ENCODE measurements around the gene RSBN1L. TPM values are rescaled to one million over a fixed set of nuclear protein-coding genes. Genes with fewer than 3 reads are reported as not detected.
A peak's percentile ranks its signal among the peaks of the same experiment; 100 is the strongest.

Gene RSBN1L
- total RNA-seq, 1 donor from 2014 or later: 11.3 TPM

DNA sequence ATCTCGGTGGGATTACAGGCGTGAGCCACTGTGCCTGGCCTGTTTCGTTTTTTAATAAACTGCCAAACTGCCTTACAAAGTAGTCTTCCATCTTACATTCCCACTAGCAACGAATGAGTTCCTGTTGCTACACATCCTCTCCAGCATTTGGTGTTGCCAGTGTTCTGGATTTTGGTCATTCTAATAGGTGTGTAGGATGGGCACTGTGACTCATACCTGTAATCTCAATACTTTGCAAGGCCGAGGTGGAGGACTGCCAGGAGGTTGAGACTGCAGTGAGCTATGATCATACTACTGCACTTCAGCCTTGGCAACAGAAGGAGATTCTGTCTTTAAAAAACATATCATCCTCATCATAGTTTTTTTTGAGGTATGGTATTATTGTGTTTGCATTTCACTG is 21.4 kb upstream of the RSBN1L start:
- Histone ChIP-seq H3K9me3 (no peaks in the 10 kb centered on the region), H3K36me3 (no peaks in the 10 kb centered on the region), H3K27me3 (no peaks in the 10 kb centered on the region), H3K4me3 (no peak overlapping the region), H3K4me1 (no peaks in the 10 kb centered on the region), H3K27ac (no peak overlapping the region)
- DNase-seq (ENCODE audit: extremely low spot score in 2 of 2): no peak
- intact Hi-C loops (cut with DNase I): no loop called here
- TF ChIP-seq POLR2A (IDR thresholded peaks at IDR 0.05): no peak
- TF ChIP-seq, protein P1, sequence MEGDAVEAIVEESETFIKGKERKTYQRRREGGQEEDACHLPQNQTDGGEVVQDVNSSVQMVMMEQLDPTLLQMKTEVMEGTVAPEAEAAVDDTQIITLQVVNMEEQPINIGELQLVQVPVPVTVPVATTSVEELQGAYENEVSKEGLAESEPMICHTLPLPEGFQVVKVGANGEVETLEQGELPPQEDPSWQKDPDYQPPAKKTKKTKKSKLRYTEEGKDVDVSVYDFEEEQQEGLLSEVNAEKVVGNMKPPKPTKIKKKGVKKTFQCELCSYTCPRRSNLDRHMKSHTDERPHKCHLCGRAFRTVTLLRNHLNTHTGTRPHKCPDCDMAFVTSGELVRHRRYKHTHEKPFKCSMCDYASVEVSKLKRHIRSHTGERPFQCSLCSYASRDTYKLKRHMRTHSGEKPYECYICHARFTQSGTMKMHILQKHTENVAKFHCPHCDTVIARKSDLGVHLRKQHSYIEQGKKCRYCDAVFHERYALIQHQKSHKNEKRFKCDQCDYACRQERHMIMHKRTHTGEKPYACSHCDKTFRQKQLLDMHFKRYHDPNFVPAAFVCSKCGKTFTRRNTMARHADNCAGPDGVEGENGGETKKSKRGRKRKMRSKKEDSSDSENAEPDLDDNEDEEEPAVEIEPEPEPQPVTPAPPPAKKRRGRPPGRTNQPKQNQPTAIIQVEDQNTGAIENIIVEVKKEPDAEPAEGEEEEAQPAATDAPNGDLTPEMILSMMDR (IDR thresholded peaks at IDR 0.05): no peak
- no peak for TF ChIP-seq POLR2AphosphoS5 (IDR thresholded peaks at IDR 0.05; ENCODE audit: insufficient read depth in 1 of 2, low read depth in 1 of 2)

DNA sequence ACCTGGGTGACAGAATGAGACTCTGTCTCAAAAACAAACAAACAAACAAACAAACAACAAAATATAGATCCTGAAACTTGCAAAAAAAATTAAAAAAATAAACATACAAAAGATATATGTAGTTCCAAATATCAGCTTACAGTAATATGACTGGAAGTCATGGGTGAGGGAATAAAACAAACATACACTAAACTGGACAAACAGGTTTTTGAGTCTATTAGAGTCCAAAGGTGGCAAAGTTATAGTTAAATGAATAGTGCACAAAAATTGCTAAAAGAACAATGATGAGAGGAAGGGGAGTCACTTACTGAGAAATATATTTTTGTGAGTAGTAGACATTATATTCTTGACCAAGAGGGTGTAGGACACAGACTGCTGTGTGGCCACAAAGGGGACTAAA is 16.7 kb upstream of the RSBN1L start:
- H3K4me3 ChIP-seq: no peak overlapping the region
- peaks cover 0 to 8% of the 10 kb centered on the region in 2 donors for H3K36me3 ChIP-seq
- DNase-seq (ENCODE audit: extremely low spot score in 2 of 2): no peak
- peaks cover 7% of the 10 kb centered on the region for H3K4me1 ChIP-seq
- no peaks in the 10 kb centered on the region for H3K9me3 ChIP-seq
- TF ChIP-seq, protein P1 (IDR thresholded peaks at IDR 0.05): no peak
- TF ChIP-seq POLR2A (IDR thresholded peaks at IDR 0.05) (no peak), POLR2AphosphoS5 (IDR thresholded peaks at IDR 0.05; ENCODE audit: insufficient read depth in 1 of 2, low read depth in 1 of 2) (no peak)
- intact Hi-C loops (cut with DNase I): no loop called here
- H3K27ac ChIP-seq: no peak overlapping the region
- no peaks in the 10 kb centered on the region for H3K27me3 ChIP-seq

DNA sequence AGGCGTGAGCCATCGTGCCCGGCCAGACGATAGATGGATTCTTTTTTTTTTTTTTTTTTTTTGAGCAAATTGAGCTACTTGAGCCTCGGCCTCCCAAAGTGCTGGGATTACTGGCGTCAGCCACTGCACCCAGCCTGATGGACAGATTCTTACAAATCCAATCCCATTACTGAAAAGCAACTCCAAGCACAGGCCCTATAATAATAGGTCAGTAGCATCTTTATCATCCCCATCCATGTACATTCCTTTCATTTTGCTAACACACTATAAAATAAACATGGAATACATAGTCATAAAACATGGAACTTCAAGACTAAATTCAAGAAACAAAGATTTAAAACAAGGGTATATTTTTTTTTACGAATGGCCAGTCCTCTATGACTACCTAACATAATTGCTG is 16.0 kb upstream of the RSBN1L start:
- no peak overlapping the region for H3K27ac ChIP-seq
- TF ChIP-seq, protein P1 (IDR thresholded peaks at IDR 0.05): no peak
- TF ChIP-seq POLR2A (IDR thresholded peaks at IDR 0.05) (no peak), POLR2AphosphoS5 (IDR thresholded peaks at IDR 0.05; ENCODE audit: insufficient read depth in 1 of 2, low read depth in 1 of 2) (no peak)
- intact Hi-C loops (cut with DNase I): no loop called here

DNA sequence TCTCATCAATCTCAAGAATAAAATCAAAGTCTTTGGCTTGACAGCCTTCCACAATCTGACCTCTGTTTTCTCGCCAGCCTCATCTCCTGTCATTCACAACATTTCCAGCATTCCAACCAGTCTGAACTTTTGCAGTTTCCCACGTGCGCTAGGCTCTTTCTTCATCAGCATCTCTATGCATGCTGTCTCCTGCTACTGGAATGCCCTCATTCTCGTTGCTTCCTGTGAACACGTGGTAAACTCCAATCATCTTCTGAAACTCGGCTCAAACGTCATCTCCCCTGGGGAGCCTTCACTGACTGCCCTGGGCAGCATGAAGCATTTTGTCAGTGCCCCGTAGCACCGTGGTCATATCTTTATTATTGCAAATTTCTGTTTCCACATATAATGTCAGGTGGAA is 12.2 kb upstream of the RSBN1L start:
- Histone ChIP-seq H3K4me1 (peaks cover 37% of the 10 kb centered on the region), H3K4me3 (no peak overlapping the region), H3K9me3 (no peaks in the 10 kb centered on the region), H3K27ac (no peak overlapping the region), H3K27me3 (no peaks in the 10 kb centered on the region), H3K36me3 (peaks cover 0 to 8% of the 10 kb centered on the region in 2 donors)
- intact Hi-C loops (cut with DNase I): no loop called here
- DNase-seq (ENCODE audit: extremely low spot score in 2 of 2): no peak
- TF ChIP-seq, protein P1 (IDR thresholded peaks at IDR 0.05): no peak
- TF ChIP-seq POLR2AphosphoS5 (IDR thresholded peaks at IDR 0.05; ENCODE audit: insufficient read depth in 1 of 2, low read depth in 1 of 2): peak in 1 of 2 donors; percentile 16
- TF ChIP-seq POLR2A (IDR thresholded peaks at IDR 0.05): no peak

More for the DNA sequence above, 16.0 kb upstream of the RSBN1L start:
- Histone ChIP-seq H3K36me3 (peaks cover 0 to 8% of the 10 kb centered on the region in 2 donors), H3K4me3 (no peak overlapping the region), H3K9me3 (no peaks in the 10 kb centered on the region), H3K4me1 (peaks cover 13% of the 10 kb centered on the region), H3K27me3 (no peaks in the 10 kb centered on the region)
- DNase-seq (ENCODE audit: extremely low spot score in 2 of 2): no peak

DNA sequence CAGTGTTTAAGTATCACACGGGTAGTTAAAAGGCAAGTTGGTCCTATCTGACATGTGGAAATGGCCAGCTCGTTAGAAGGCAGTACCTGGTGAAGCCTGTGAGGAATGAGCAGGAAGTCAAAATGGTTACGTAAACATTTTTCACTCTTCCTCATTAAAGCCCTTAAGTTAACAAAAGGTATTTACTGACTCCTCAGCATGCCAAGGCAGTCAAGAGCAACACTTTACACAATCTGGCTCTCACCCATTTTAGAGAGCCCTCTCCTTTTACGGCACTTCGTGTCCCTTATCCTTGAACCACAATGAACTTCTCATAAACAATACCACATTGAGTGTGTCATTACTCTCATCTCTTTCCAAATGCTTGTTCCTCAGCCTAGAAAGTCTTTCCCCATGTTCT is 11.0 kb upstream of the RSBN1L start:
- Histone ChIP-seq H3K27me3 (no peaks in the 10 kb centered on the region), H3K4me1 (peaks cover 37% of the 10 kb centered on the region), H3K4me3 (no peak overlapping the region), H3K36me3 (peaks cover 0 to 8% of the 10 kb centered on the region in 2 donors), H3K27ac (no peak overlapping the region), H3K9me3 (no peaks in the 10 kb centered on the region)
- no peak for DNase-seq (ENCODE audit: extremely low spot score in 2 of 2)
- intact Hi-C loops (cut with DNase I): no loop called here
- TF ChIP-seq POLR2A (IDR thresholded peaks at IDR 0.05) (no peak), POLR2AphosphoS5 (IDR thresholded peaks at IDR 0.05; ENCODE audit: insufficient read depth in 1 of 2, low read depth in 1 of 2) (peak in 1 of 2 donors; percentile 51)
- TF ChIP-seq, protein P1 (IDR thresholded peaks at IDR 0.05): peak in 1 of 3 experiments; percentile 14

Measured in vagina (tissue), 2 donors.